ENCODE results near the gene OOSP1. TPM values are rescaled to one million over a fixed set of nuclear protein-coding genes. Genes with fewer than 3 reads are reported as not detected.

The OOSP1 gene
- total and polyA plus RNA-seq, 9 donors: not detected

- DNase-seq: no peak
- Histone ChIP-seq H3K9me3 (replicated peaks; ENCODE audit: control insufficient read depth, low read depth, low read length) (no peaks in the 10 kb centered on the region), H3K27me3 (ENCODE audit: control insufficient read depth, insufficient read depth, low read length) (no peaks in the 10 kb centered on the region), H3K4me1 (ENCODE audit: control insufficient read depth, insufficient read depth, low read length) (no peaks in the 10 kb centered on the region), H3K36me3 (ENCODE audit: control insufficient read depth, insufficient read depth, low read length) (no peaks in the 10 kb centered on the region), H3K27ac (ENCODE audit: low read length) (no peak overlapping the region), H3K4me3 (ENCODE audit: low read length) (no peak overlapping the region)
- no CpG with 5 or more reads among the region's 4 CpGs for WGBS (ENCODE audit: insufficient coverage)
Observed at GRCh38 chr11:59957094-59957493, 18.9 kb downstream of the OOSP1 start.

DNA sequence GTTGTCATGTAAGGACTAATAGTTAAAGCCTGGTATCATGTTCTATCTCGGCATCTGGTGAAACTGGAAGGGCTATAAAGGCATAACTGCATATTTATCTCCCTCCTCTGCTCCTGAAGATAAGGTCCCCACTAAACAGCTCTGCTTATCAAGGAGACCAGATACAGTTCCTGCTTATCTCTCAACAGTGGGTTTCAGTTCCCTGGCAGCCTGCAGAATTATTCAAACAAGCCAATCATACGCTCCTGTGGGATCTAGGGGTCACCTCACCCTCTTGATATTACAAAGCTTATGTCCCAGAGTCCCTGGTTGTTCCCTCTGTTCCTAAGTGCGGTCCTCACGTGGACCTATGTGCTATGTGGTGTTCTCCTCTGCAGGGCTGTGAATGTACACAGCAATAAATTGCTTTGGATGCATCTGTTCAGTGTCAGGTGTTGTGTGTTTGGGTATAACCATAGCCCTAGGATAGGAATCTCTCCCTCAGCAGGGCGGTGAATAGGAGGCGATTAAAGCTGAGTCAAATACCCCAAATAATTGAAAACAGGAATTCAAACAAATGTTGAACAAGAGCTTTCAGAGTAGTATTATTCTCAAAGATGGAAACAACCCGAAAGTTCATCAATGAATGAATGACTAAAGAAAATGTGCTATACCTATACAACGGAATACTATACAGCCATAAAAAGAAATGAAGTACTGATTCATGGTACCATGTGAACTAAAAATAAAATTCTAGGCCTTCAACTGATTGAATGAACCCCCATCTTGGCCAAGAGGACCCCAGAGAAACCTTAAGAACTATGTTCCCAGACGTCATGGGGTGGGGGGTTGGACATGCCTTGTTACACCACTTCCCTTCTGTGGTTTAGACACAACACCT is 22.5 kb downstream of the OOSP1 start:
- 80% methylated on average over 1 of the region's 9 CpGs for WGBS (ENCODE audit: insufficient coverage)
- Histone ChIP-seq H3K9me3 (replicated peaks; ENCODE audit: control insufficient read depth, low read depth, low read length) (no peaks in the 10 kb centered on the region), H3K27ac (ENCODE audit: low read length) (no peak overlapping the region)

DNA sequence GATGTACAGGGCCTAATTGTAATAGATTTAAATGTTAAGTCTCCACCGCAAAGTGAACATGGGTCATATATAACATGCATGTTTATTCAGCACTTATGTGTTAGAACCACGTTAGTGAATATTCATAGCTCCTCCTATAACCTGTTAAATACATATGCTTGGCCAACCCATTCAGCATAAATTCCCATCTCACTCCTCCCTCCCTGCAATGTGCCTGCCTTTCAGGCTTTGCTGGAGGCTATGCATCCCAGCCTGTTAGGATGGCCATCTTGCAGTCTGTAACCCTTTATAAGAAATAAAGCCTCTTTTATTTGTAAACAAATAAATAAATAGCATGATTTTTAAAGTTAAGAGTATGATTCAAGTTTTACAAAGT is 23.9 kb downstream of the OOSP1 start:
- Histone ChIP-seq H3K4me1 (ENCODE audit: control insufficient read depth, insufficient read depth, low read length) (no peaks in the 10 kb centered on the region), H3K27ac (ENCODE audit: low read length) (no peak overlapping the region), H3K27me3 (ENCODE audit: control insufficient read depth, insufficient read depth, low read length) (no peaks in the 10 kb centered on the region), H3K9me3 (replicated peaks; ENCODE audit: control insufficient read depth, low read depth, low read length) (no peaks in the 10 kb centered on the region), H3K4me3 (ENCODE audit: low read length) (no peak overlapping the region), H3K36me3 (ENCODE audit: control insufficient read depth, insufficient read depth, low read length) (no peaks in the 10 kb centered on the region)
- 86% methylated on average over 1 of the region's 2 CpGs for WGBS (ENCODE audit: insufficient coverage)
- DNase-seq: no peak

More for the DNA sequence above, 22.5 kb downstream of the OOSP1 start:
- no peak for DNase-seq
- Histone ChIP-seq H3K4me3 (ENCODE audit: low read length) (no peak overlapping the region), H3K4me1 (ENCODE audit: control insufficient read depth, insufficient read depth, low read length) (no peaks in the 10 kb centered on the region), H3K27me3 (ENCODE audit: control insufficient read depth, insufficient read depth, low read length) (no peaks in the 10 kb centered on the region), H3K36me3 (ENCODE audit: control insufficient read depth, insufficient read depth, low read length) (no peaks in the 10 kb centered on the region)

- H3K4me1 ChIP-seq (ENCODE audit: control insufficient read depth, insufficient read depth, low read length): no peaks in the 10 kb centered on the region
- no peaks in the 10 kb centered on the region for H3K9me3 ChIP-seq (replicated peaks; ENCODE audit: control insufficient read depth, low read depth, low read length)
- WGBS (ENCODE audit: insufficient coverage): 90% methylated on average over 2 of the region's 3 CpGs
- DNase-seq: no peak
- H3K27me3 ChIP-seq (ENCODE audit: control insufficient read depth, insufficient read depth, low read length): no peaks in the 10 kb centered on the region
- H3K27ac ChIP-seq (ENCODE audit: low read length): no peak within 1 kb of the TSS
- H3K36me3 ChIP-seq (ENCODE audit: control insufficient read depth, insufficient read depth, low read length): no peaks in the 10 kb centered on the region
- no peak within 1 kb of the TSS for H3K4me3 ChIP-seq (ENCODE audit: low read length)
Observed at GRCh38 chr11:59963733-59964132, 25.5 kb downstream of the OOSP1 start, which contains the start of gene OOSP4A. Gene OOSP4A (plus strand): TSS chr11:59964033. CDS start chr11:59964033, 0 bp downstream.

GRCh38 chr11:59965424-59965823 is 27.2 kb downstream of the OOSP1 start:
- H3K27ac ChIP-seq (ENCODE audit: low read length): no peak overlapping the region
- WGBS (ENCODE audit: insufficient coverage): 85% methylated on average over 5 of the region's 7 CpGs
- no peaks in the 10 kb centered on the region for H3K36me3 ChIP-seq (ENCODE audit: control insufficient read depth, insufficient read depth, low read length)
- H3K4me3 ChIP-seq (ENCODE audit: low read length): no peak overlapping the region
- DNase-seq: no peak
- no peaks in the 10 kb centered on the region for H3K9me3 ChIP-seq (replicated peaks; ENCODE audit: control insufficient read depth, low read depth, low read length)
- no peaks in the 10 kb centered on the region for H3K4me1 ChIP-seq (ENCODE audit: control insufficient read depth, insufficient read depth, low read length)
- no peaks in the 10 kb centered on the region for H3K27me3 ChIP-seq (ENCODE audit: control insufficient read depth, insufficient read depth, low read length)

GRCh38 chr11:59966201-59966600 is 28.0 kb downstream of the OOSP1 start:
- no peak overlapping the region for H3K4me3 ChIP-seq (ENCODE audit: low read length)
- WGBS (ENCODE audit: insufficient coverage): no CpG with 5 or more reads among the region's 3 CpGs
- H3K9me3 ChIP-seq (replicated peaks; ENCODE audit: control insufficient read depth, low read depth, low read length): no peaks in the 10 kb centered on the region
- H3K27me3 ChIP-seq (ENCODE audit: control insufficient read depth, insufficient read depth, low read length): no peaks in the 10 kb centered on the region
- no peaks in the 10 kb centered on the region for H3K36me3 ChIP-seq (ENCODE audit: control insufficient read depth, insufficient read depth, low read length)
- no peaks in the 10 kb centered on the region for H3K4me1 ChIP-seq (ENCODE audit: control insufficient read depth, insufficient read depth, low read length)
- DNase-seq: no peak
- no peak overlapping the region for H3K27ac ChIP-seq (ENCODE audit: low read length)

- Histone ChIP-seq H3K4me3 (ENCODE audit: low read length) (no peak overlapping the region), H3K27ac (ENCODE audit: low read length) (no peak overlapping the region), H3K27me3 (ENCODE audit: control insufficient read depth, insufficient read depth, low read length) (no peaks in the 10 kb centered on the region), H3K4me1 (ENCODE audit: control insufficient read depth, insufficient read depth, low read length) (no peaks in the 10 kb centered on the region), H3K36me3 (ENCODE audit: control insufficient read depth, insufficient read depth, low read length) (no peaks in the 10 kb centered on the region), H3K9me3 (replicated peaks; ENCODE audit: control insufficient read depth, low read depth, low read length) (no peaks in the 10 kb centered on the region)
- WGBS (ENCODE audit: insufficient coverage): 92% methylated on average over 2 of the region's 3 CpGs
- no peak for DNase-seq
Observed at GRCh38 chr11:59967677-59968394, 29.6 kb downstream of the OOSP1 start.

GRCh38 chr11:59968395-59968783 is 30.2 kb downstream of the OOSP1 start:
- no peaks in the 10 kb centered on the region for H3K27me3 ChIP-seq (ENCODE audit: control insufficient read depth, insufficient read depth, low read length)
- H3K4me3 ChIP-seq (ENCODE audit: low read length): no peak overlapping the region
- no peaks in the 10 kb centered on the region for H3K4me1 ChIP-seq (ENCODE audit: control insufficient read depth, insufficient read depth, low read length)
- H3K36me3 ChIP-seq (ENCODE audit: control insufficient read depth, insufficient read depth, low read length): no peaks in the 10 kb centered on the region
- no CpG with 5 or more reads among the region's 1 CpG for WGBS (ENCODE audit: insufficient coverage)
- H3K27ac ChIP-seq (ENCODE audit: low read length): no peak overlapping the region
- DNase-seq: no peak
- H3K9me3 ChIP-seq (replicated peaks; ENCODE audit: control insufficient read depth, low read depth, low read length): no peaks in the 10 kb centered on the region

- Histone ChIP-seq H3K36me3 (ENCODE audit: control insufficient read depth, insufficient read depth, low read length) (no peaks in the 10 kb centered on the region), H3K4me1 (ENCODE audit: control insufficient read depth, insufficient read depth, low read length) (no peaks in the 10 kb centered on the region), H3K27me3 (ENCODE audit: control insufficient read depth, insufficient read depth, low read length) (no peaks in the 10 kb centered on the region), H3K4me3 (ENCODE audit: low read length) (no peak overlapping the region), H3K27ac (ENCODE audit: low read length) (no peak overlapping the region), H3K9me3 (replicated peaks; ENCODE audit: control insufficient read depth, low read depth, low read length) (no peaks in the 10 kb centered on the region)
- WGBS (ENCODE audit: insufficient coverage): 74% methylated on average over 3 of the region's 5 CpGs
- DNase-seq: no peak
Observed at GRCh38 chr11:59973097-59973496, 34.9 kb downstream of the OOSP1 start.

DNA sequence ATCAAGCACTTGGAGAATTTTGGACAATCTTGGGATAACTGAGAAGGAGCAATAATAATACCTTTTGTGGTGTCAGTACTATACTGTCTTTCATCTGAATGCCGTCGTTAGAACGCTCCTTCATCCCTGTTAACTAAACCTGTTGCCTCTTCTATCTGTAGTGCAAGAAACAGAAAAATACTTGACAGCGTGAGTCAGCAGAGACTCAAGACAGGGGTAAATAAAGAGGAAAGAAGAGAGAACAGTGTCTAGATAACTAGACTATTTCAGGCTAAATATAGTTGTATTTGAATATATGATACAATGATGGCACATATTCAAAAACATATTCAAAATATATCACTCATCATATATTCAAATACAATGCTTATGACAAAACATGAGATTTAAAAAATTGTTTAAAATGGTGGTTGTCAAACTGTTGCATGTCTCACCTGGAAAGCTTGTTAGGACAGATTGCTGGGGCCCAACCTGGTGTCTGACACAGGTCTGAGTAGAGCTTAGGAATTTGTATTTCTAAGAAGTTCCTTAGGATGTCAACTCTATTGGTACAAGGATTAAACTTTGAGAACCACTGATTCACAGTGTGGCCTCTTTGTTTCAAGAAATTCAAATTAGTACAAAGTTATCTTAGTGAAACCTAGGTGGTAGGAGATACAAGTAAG is 43.0 kb downstream of the OOSP1 start:
- no CpG with 5 or more reads among the region's 4 CpGs for WGBS (ENCODE audit: insufficient coverage)
- H3K27me3 ChIP-seq (ENCODE audit: control insufficient read depth, insufficient read depth, low read length): no peaks in the 10 kb centered on the region
- H3K9me3 ChIP-seq (replicated peaks; ENCODE audit: control insufficient read depth, low read depth, low read length): no peaks in the 10 kb centered on the region
- no peak overlapping the region for H3K4me3 ChIP-seq (ENCODE audit: low read length)
- H3K4me1 ChIP-seq (ENCODE audit: control insufficient read depth, insufficient read depth, low read length): no peaks in the 10 kb centered on the region
- DNase-seq: no peak
- no peak overlapping the region for H3K27ac ChIP-seq (ENCODE audit: low read length)
- no peaks in the 10 kb centered on the region for H3K36me3 ChIP-seq (ENCODE audit: control insufficient read depth, insufficient read depth, low read length)

Data from muscle of leg (tissue), 11 donors.